ENCODE measurements around the gene NRL.
A peak's percentile ranks its signal among the peaks of the same experiment; 100 is the strongest.

NRL gene

DNA sequence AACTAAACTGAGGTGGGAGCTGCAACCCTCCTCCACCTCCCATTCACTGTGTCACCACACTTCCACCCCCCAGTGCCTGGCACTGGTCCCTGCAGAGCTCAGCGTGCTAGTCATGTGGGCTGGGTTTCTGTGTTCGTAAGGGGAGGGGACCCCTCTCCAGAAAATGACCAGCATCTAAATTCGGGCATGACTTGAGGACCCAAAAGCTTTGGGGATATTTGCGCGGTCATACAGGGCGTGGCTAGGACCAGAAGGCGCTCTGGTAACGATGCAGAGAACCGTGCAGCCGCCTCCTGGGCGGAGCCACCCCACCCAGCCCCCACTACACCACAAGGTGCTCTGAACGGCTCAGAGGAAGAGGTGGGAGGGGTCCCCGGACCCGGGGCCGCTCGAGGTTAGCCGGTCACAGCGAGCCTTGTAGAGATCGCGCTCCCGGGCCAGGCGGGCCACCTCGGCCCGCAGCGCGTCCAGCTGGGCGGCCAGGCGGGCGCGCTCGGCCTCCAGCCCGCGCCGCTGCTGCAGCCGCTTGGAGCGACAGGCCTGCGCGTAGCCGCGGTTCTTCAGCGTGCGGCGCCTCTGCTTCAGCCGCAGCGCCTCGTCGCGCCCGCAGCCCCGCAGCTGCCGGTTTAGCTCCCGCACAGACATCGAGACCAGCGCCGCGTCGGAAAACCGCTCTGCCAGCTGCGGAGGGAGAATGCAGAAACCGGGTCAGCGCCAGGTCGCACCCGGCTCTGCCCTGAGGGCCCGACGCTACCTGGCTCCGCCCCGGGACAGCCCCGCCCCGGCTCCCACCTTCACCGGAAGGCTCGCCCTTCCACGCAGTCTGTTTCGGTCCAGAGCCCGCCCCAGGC is 33.6 kb downstream of the NRL start:
- DNase-seq: peak; percentile 9

- DNase-seq: no peak
These were observed 34.6 kb downstream of the NRL start for GRCh38 chr14:24080142-24080530.

DNA sequence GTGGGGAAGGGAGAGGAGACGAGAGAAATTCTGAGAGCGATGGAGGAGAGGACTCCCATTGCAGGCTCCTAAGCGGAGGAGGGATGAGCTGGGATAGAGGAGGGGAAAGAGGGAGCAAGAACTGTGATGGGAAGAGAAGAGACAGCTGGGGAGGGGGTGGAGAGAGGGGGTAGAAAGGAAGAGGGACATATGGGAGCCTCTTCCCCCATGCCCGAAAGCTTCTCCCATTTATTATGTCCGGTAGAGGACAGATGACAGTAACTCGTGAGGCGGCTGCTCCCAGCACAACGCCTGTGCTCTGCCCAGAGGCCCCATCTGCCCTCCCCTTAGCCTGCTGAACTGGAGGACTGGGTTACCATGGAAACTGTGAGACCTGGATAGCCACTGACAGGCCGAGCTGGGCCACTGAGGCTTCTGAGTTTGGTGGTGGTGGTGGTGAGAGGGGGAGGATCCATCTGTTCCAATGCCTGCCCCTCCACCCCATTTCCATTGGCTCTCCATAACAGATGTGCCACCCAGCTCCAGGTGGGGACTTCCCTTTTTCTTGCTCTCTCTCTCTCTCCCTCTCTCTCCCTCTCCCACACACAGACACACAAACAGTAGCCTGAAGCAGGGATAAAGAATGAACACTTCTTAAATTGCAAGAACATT is 35.1 kb downstream of the NRL start:
- DNase-seq: no peak

GRCh38 chr14:24078146-24078545 is 36.6 kb downstream of the NRL start:
- DNase-seq: no peak

DNA sequence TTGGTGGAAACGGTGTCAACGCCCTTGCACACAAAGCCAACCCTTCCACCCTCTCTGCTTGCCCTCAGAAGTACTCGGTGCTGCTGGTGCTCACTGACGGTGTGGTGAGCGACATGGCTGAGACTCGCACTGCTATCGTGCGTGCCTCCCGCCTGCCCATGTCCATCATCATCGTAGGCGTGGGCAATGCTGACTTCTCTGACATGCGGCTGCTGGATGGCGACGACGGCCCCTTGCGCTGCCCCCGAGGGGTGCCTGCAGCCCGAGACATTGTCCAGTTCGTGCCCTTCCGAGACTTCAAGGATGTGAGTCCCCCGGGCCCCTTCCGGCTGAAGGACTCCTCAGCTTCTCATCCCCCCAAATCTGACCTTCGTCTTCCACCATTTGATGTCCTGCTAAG is 37.7 kb downstream of the NRL start:
- no peak for DNase-seq

DNA sequence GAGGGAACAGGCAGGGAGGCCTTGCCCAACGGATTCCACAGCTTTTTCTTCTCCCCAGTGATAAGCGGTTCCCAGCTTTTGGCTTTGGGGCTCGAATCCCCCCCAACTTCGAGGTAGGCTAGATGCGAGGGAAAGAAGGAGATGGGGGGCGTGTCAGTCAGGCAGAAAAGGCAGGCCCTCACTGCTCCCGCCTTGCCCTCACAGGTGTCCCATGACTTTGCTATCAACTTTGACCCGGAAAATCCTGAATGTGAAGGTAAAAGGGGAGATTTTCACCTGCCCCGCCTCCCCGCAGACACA is 38.5 kb downstream of the NRL start:
- no peak for DNase-seq

DNA sequence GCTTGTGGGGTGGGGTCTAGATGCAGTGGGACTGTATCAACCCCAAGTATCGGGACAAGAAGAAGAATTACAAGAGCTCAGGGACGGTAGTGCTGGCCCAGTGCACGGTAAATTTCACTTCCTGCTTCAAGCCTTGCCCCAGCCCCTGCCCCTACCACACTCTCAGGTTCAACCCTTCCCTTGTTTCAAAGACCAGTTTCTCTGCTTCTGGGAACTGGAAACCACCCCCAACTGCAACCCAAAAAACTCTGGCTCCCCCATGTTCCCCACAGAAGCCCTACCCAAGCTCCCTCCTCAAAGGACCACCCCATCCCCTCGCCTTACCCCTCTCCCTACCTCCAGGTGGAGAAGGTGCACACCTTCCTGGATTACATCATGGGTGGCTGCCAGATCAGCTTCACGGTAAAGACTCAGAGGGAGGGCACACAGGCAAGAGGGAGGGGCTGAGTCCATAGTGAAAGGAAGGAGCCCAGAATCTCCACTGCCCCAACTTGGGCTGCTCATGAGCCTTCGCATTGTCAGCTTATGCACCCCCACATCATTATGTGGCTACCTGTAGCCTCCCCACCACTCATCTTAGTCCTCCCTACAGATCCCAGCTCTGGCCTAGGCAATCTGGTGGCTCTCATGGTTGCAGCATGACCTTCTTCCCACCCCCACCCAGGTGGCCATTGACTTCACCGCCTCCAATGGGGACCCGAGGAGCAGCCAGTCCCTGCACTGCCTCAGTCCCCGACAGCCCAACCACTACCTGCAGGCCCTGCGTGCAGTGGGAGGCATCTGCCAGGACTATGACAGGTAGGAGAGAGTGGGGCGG is 39.1 kb downstream of the NRL start:
- no peak for DNase-seq

GRCh38 chr14:24074625-24075484 is 39.9 kb downstream of the NRL start:
- DNase-seq: no peak

DNA sequence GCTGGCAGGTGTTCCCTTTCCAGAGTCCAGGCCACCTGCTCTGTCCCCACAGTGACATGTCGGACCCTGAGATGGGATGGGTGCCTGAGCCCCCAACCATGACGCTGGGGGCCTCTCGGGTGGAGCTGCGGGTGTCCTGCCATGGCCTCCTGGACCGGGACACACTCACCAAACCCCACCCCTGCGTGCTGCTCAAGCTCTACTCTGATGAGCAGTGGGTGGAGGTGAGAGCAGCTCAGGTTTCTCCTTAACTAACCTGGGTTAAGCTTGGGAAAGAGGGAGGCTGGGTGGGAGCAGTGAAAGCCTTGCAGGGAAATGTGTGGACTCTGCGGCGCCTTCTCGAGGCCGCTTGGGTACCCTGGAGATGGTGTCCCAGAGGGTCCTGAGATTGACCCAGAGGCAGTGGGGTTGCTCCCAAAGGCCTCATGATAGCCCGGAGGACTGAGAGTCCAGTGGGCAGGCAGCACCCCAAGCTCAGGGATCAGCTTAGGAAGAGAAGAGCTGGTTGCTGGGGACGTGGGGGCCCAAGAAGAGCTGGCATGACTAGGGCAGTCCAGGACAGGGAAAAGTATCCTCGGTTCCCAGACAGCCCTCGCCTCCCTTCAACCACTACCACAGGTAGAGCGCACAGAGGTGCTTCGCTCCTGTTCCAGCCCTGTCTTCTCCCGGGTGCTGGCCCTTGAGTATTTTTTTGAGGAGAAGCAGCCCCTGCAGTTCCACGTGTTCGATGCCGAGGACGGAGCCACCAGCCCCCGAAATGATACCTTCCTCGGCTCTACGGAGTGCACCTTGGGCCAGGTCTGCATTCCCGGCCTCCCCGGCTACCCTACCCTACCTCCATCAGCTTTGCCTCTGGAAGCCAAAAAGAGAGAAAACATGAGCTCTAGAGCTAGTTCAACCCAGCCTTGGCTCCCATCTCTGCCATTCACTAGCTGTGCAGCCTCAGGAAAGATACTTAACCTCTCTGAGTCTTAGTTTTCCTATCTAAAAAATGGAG is 41.6 kb downstream of the NRL start:
- no peak for DNase-seq

DNA sequence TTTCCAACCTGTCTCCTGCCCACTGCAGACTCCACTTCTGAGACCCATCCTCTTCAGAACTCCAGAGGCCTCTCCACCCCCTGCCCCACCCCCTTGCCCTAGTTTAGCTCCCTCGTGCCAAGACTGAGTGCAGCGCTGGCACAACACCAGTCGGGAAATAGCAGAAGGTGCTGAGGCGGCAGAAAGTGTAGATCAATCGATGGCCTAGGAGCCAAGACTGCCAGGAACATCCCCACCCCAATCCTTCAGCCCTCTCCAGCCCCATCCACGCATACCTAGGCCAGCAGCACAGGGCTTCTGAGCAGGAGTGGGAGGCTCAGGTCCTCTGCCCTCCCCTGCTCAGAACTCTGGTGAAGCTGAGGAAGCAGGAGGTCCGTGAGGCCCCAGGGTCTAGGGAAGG is 42.3 kb downstream of the NRL start:
- DNase-seq: no peak

DNA sequence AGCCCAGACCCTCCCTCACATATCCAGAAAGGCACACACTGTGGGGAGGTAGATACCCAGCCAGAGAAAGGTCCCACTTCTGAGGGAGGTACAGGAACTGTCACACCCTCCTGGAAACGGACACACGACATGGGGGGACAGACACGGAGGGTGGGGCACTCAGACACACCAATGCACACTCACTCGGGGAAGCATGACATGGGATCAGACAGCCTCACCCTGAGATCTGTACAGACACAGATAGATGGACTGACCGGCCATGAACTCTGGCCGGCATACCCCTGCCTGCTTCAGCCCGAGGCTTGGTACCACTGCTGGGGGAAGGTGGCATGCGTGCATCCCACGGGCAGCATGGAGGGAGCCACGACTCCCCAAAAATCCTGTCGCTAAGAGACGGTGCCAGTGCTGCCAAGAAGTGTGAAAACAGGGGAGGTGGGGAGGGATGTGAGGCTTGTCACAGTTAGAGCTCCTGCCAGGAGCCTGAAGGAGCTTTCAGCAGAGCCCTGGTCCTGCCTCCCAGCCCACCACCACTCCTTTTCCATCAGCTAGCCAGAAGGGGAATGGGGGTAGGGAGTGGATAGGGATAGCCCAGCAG is 42.8 kb downstream of the NRL start:
- no peak for DNase-seq

- DNase-seq: no peak
These were observed 43.5 kb downstream of the NRL start, which contains the start of gene CPNE6 for GRCh38 chr14:24071144-24071697. TSS of gene CPNE6 (plus strand) at chr14:24071562. CDS start at chr14:24072937, 1,375 bp downstream.

DNA sequence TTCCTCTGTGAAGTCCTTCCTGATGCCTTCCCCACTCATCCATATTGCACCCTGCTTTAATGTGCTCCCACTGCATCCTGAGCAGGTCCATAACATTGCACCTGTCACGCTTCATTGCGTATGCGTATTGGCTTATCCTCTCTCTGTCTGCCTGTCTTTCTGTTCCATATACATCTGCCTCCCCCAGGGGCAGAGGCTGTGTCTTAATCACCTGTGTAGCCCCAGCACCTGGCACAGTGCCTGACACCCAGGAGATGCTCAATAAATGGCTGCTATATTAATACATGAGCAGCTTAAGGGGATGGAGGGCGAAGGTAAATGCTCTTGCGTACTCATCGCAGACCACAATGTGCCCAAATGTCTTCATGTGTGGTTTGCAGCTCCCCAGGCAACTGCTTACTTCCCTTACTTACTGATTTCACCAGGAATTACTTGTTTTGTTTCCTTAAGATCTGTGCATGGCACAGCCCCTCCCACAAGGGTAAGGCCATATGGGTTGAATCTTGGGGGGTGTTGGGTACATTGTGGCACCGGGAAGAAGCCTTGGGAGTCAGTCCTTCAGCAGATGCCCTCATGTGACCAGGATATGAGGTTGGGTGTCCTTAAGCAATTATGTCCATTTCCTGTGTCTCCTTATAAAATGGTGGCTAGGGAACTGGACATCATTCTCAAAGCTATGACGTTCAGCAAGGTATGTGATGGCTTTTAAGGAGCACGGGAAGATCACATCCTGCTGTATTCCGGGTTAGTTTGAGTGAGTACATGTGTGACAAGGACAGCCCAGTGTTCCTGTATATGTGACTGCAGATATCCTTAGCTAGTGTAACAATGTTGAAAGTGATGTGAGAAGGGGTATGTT is 44.2 kb downstream of the NRL start:
- no peak for DNase-seq

- no peak for DNase-seq
These were observed 45.4 kb downstream of the NRL start for GRCh38 chr14:24069411-24069735.

DNA sequence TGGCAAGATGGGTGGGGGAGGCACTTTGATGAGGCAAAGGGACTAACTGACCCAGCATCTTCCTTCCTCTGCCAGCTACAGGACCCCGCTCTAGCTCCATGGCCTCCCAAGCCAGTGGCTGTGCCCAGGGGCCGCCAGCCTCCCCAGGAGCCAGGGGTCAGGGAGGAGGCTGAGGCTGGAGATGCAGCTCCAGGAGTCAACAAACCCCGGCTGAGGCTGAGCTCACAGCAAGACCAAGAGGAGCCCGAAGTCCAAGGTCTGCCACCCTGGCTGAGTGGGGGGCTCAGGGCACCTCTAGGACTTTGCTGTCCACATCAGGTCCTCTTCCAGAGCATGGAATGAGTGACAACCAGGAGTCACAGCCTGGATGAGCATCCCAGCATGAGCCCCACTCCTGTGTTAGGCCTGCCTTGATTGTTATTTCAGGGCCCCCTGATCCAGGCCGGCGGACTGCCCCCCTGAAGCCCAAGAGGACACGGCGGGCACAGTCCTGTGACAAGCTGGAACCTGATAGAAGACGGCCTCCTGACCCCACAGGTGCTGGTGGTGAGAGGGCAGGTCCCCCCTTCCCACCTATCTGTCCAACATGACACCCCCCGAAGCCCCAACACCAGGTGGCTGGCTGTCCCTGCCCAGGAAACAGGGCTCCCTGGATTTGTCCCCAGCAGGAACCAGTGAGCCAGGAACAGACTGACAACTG is 45.9 kb downstream of the NRL start:
- no peak for DNase-seq

GRCh38 chr14:24067133-24068082 is 47.3 kb downstream of the NRL start:
- DNase-seq: no peak

DNA sequence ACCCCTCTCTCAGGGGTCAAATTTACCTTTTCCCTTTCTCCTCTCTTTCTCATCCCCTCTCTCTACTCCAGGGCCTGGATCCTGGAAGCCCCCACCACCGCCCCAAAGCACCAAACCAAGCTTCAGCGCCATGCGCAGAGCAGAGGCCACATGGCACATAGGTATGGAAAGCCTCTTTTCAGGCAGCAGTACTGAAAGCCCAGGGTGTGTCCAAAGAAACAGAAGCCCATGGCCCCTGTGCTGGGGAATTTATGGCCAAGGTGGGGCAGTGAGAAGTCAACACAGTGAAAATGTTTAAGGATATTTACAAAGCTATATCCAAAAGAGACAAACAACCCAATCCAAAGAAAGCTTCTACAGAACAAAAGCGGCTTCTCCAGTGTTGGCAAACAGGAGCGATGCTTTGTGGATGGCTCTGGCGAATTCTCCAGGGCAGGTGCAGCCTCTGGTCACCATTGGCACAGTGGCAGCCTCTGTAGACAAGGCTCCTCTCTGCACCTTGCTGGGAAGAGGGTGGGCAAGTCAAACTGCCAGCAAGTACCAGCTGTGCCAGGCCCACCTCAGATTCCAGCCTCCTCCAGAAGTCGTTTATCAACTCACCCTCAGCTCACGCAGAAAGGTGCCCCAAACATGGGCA is 48.1 kb downstream of the NRL start:
- DNase-seq: no peak
